ENCODE data around the gene LRRC3. TPM values are rescaled to one million over a fixed set of nuclear protein-coding genes. Genes with fewer than 3 reads are reported as not detected.
"Not testable (repeated sequence)": the region's sequence is repeated elsewhere in the genome, so short reads cannot be mapped to it uniquely, and the experiment has no call there.

The LRRC3 gene
- total RNA-seq, 2 donors from 2014 or later, result 1.6 to 7.1 TPM

GRCh38 chr21:44499211-44499560, 43.9 kb downstream of the LRRC3 start:
- intact Hi-C loops (cut with DNase I), result no loop called here
- no peaks in the 10 kb centered on the region for H3K4me1 ChIP-seq (replicated peaks)
- no peaks in the 10 kb centered on the region for H3K9me3 ChIP-seq
- H3K36me3 ChIP-seq, result no peaks in the 10 kb centered on the region
- 60% methylated on average over 18 of the region's 18 CpGs for WGBS
- H3K4me3 ChIP-seq, result no peak overlapping the region
- no peak for DNase-seq (ENCODE audit: low spot score)
- TF ChIP-seq CTCF (IDR thresholded peaks at IDR 0.05), result no peak
- no peak for TF ChIP-seq POLR2A (IDR thresholded peaks at IDR 0.05)
- no peak for TF ChIP-seq POLR2AphosphoS5 (IDR thresholded peaks at IDR 0.05)
- H3K27me3 ChIP-seq (replicated peaks; ENCODE audit: insufficient read depth), result peaks cover 12% of the 10 kb centered on the region
- H3K27ac ChIP-seq, result no peak overlapping the region

GRCh38 chr21:44499631-44500030, 44.3 kb downstream of the LRRC3 start:
- Histone ChIP-seq H3K36me3 (no peaks in the 10 kb centered on the region), H3K9me3 (no peaks in the 10 kb centered on the region), H3K27ac (no peak overlapping the region), H3K27me3 (replicated peaks; ENCODE audit: insufficient read depth) (peaks cover 12% of the 10 kb centered on the region), H3K4me1 (replicated peaks) (no peaks in the 10 kb centered on the region), H3K4me3 (no peak overlapping the region)
- TF ChIP-seq CTCF (IDR thresholded peaks at IDR 0.05), result no peak
- no peak for TF ChIP-seq POLR2AphosphoS5 (IDR thresholded peaks at IDR 0.05)
- no peak for TF ChIP-seq POLR2A (IDR thresholded peaks at IDR 0.05)
- DNase-seq (ENCODE audit: low spot score), result no peak
- WGBS, result 91% methylated on average over 6 of the region's 23 CpGs
- intact Hi-C loops (cut with DNase I), result loop anchor here (10.0 kb wide), 1 partner anchor 435 kb away; no protein-coding TSS in a partner anchor

- H3K27ac ChIP-seq, result no peak overlapping the region
- no peaks in the 10 kb centered on the region for H3K4me1 ChIP-seq (replicated peaks)
- H3K9me3 ChIP-seq, result no peaks in the 10 kb centered on the region
- peaks cover 12% of the 10 kb centered on the region for H3K27me3 ChIP-seq (replicated peaks; ENCODE audit: insufficient read depth)
- DNase-seq (ENCODE audit: low spot score), result no peak
- no peaks in the 10 kb centered on the region for H3K36me3 ChIP-seq
- H3K4me3 ChIP-seq, result no peak overlapping the region
- no peak for TF ChIP-seq CTCF (IDR thresholded peaks at IDR 0.05)
- no peak for TF ChIP-seq POLR2AphosphoS5 (IDR thresholded peaks at IDR 0.05)
- WGBS, result 90% methylated on average over 19 of the region's 19 CpGs
- intact Hi-C loops (cut with DNase I), result loop anchor here (10.0 kb wide), 1 partner anchor 435 kb away; no protein-coding TSS in a partner anchor
These were observed 44.8 kb downstream of the LRRC3 start for GRCh38 chr21:44500111-44500510.

- intact Hi-C loops (cut with DNase I), result loop anchor here (10.0 kb wide), 1 partner anchor 432 kb away; no protein-coding TSS in a partner anchor
- no peak overlapping the region for H3K4me3 ChIP-seq
- H3K27me3 ChIP-seq (replicated peaks; ENCODE audit: insufficient read depth), result peaks cover 8% of the 10 kb centered on the region
- H3K9me3 ChIP-seq, result no peaks in the 10 kb centered on the region
- no peak overlapping the region for H3K27ac ChIP-seq
- WGBS, result 87% methylated on average over 27 of the region's 27 CpGs
- no peaks in the 10 kb centered on the region for H3K4me1 ChIP-seq (replicated peaks)
- H3K36me3 ChIP-seq, result no peaks in the 10 kb centered on the region
- DNase-seq (ENCODE audit: low spot score), result no peak
- TF ChIP-seq POLR2AphosphoS5 (IDR thresholded peaks at IDR 0.05), result no peak
- no peak for TF ChIP-seq POLR2A (IDR thresholded peaks at IDR 0.05)
- no peak for TF ChIP-seq CTCF (IDR thresholded peaks at IDR 0.05)
These were observed 47.1 kb downstream of the LRRC3 start for GRCh38 chr21:44502171-44502958.

GRCh38 chr21:44503006-44503889, 47.9 kb downstream of the LRRC3 start:
- not testable (repeated sequence) for H3K27ac ChIP-seq; DNase-seq (ENCODE audit: low spot score); H3K36me3 ChIP-seq; H3K9me3 ChIP-seq; H3K4me3 ChIP-seq; H3K4me1 ChIP-seq (replicated peaks); H3K27me3 ChIP-seq (replicated peaks; ENCODE audit: insufficient read depth)
- WGBS, result 86% methylated on average over 44 of the region's 44 CpGs
- intact Hi-C loops (cut with DNase I), result loop anchor here (10.0 kb wide), 1 partner anchor 432 kb away; no protein-coding TSS in a partner anchor

Data from prostate gland (tissue), 2 donors.